T-helper 2 cell treated with Interferon-gamma antibody and Interleukin-4, amounts not matched to agents 5 μg/mL and 100 μg/mL, for 36 hours (primary cell): Measurements from ENCODE around the gene SGIP1.

Experiments used
- DNase-seq: peaks from one replicate; pipeline ENCODE4 v3.0.0; 2021; ENCODE audit warnings: low spot score
- H3K27ac Mint-ChIP-seq: one replicate; pipeline ENCODE4 v1.8.0; 2021; ENCODE audit warnings: mild to moderate bottlenecking, mixed read lengths
- H3K27me3 Mint-ChIP-seq: one replicate; pipeline ENCODE4 v1.8.0; 2021; ENCODE audit warnings: low read depth, mixed read lengths
- H3K36me3 Mint-ChIP-seq: one replicate; pipeline ENCODE4 v1.8.0; 2021; ENCODE audit warnings: low read depth, mixed read lengths
- H3K4me1 Mint-ChIP-seq: one replicate; pipeline ENCODE4 v1.8.0; 2021; ENCODE audit warnings: low read depth, mixed read lengths
- H3K4me3 Mint-ChIP-seq: one replicate; pipeline ENCODE4 v1.8.0; 2022; ENCODE audit warnings: mild to moderate bottlenecking, moderate library complexity, mixed read lengths
- H3K9me3 Mint-ChIP-seq: one replicate; pipeline ENCODE4 v1.8.0; 2021; ENCODE audit warnings: mixed read lengths

SGIP1 gene

DNA sequence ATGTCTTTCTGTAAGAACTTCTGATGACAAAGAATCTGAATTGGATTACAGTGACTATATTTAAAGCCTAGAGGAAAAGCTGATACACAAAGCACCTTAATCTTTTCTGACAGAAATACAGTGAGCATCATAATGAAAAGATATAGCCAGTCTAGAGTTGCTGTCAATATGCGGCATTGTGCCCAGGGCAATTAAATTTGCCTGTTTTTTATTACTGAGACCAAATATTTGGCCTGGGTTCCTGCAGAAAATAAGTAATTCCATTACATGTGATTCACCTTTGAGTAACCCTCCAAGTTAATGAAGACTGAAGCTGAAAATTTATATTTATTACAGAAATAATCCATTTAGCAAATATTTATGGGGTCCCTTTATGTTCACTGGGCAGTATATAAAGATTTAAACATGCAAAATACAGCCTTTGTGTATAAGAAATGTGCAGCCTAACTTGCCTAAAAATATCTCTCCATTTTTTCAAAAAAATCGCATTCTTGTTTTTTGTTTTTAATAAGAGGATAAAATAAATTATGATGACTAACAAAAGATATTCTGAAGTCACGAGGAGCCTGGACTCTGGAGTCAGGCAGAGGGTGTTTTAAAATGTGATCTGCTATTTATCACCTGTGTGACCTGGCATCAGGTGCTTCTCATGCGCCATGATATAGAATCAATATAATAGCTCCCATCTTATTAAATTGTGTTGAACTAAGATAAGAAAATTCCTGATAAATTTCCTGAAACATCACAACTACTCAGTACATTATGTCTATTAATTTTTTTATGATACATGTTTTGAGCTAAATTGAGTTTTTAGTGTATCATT is 83.6 kb downstream of the SGIP1 start:
- H3K9me3 Mint-ChIP-seq, result no peaks in the 10 kb centered on the region
- H3K27me3 Mint-ChIP-seq, result peaks cover 2% of the 10 kb centered on the region
- DNase-seq, result no peak
- no peak overlapping the region for H3K4me3 Mint-ChIP-seq
- no peak overlapping the region for H3K27ac Mint-ChIP-seq
- H3K36me3 Mint-ChIP-seq, result no peaks in the 10 kb centered on the region
- H3K4me1 Mint-ChIP-seq, result no peaks in the 10 kb centered on the region

DNA sequence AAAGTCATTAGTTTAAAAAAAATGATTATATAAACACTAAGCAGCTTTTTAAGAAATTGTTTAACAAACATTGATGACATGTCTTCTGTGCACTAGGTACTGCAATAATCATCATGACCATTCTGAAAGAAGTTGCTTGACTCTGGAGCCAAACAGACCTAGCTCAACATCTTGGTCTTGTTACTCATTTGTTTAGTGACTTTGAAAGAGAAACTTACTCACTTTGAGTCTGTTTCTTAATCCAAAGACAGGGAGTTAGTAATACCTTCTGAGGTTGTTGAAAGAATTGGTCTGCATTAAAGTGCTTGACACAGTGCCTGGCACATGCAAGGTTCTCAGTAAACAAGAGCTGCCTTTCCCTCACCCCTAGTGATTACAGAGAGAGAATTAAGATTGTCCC is 84.4 kb downstream of the SGIP1 start:
- no peaks in the 10 kb centered on the region for H3K9me3 Mint-ChIP-seq
- no peak for DNase-seq
- H3K4me3 Mint-ChIP-seq, result no peak overlapping the region
- H3K4me1 Mint-ChIP-seq, result no peaks in the 10 kb centered on the region
- H3K27me3 Mint-ChIP-seq, result peaks cover 2% of the 10 kb centered on the region
- no peak overlapping the region for H3K27ac Mint-ChIP-seq
- no peaks in the 10 kb centered on the region for H3K36me3 Mint-ChIP-seq

DNA sequence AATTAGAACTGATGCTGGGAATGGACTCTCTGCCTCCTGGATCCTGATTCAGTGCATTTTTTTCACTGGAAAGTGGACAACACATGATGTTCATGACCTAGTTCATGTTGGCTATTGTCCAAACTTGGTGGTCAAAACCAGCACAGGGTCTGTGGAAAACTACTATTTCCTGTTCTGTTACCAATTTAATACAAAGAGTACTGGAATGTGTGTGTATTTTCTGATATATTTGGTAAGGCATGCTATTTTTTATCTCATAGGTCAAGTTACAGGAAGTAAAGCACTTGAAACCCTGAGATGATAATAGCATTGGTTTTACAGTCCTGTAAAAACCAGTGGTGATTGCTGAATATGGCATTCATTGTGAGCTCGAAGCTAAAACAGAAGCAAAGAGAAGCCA is 89.9 kb downstream of the SGIP1 start:
- Mint-ChIP-seq H3K27me3 (no peaks in the 10 kb centered on the region), H3K27ac (no peak overlapping the region), H3K4me1 (peaks cover 4% of the 10 kb centered on the region), H3K4me3 (no peak overlapping the region), H3K9me3 (no peaks in the 10 kb centered on the region), H3K36me3 (no peaks in the 10 kb centered on the region)
- DNase-seq, result no peak

DNA sequence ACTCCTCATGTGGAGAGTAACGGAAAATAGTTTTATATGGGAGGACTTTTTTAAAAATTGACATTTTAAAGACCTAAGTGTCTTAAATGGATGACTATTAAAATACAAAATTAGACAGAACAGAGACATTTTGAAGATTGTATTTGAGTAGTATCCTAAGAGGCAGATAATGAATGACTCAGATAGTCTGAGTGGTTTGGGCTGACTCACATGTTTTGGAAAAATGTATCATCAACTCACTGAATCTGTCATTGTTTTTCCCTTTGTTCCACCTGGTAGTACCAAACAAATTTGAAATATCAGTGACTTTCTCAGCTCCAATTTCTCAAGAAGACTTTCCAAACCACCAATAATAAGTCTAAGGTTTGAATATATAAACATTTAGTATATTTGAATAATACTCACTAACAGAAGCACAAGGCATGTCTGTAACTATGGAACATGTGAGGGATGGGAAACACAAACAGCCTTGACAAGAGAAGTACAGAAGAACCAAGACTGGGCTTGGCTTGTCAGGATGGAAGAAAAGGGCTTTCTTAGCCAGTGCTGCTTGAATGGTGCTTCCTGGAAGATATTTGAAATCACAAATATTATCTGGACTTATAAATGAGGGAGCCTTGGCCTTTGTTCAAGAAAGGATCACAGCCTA is 90.6 kb downstream of the SGIP1 start:
- H3K27ac Mint-ChIP-seq, result no peak overlapping the region
- DNase-seq, result no peak
- H3K4me3 Mint-ChIP-seq, result no peak overlapping the region

DNA sequence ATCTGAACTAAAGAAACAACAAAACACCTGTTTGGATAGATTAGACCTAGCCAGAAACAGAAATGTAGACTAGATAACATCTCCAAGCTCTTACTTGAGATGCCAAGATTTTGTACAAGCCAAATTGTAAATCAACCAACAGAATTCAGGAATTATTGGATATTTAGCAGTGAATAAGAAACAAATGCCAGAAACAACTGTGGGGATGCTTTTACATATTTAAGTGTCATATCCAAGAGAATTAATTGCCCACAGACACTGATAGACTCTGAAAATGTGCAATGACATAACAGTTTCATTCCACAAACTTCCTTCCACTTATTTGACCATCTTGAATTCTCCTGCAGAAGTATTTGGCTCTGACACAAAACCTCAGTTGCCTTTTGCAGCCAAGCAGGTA is 92.3 kb downstream of the SGIP1 start:
- Mint-ChIP-seq H3K27me3 (no peaks in the 10 kb centered on the region), H3K36me3 (no peaks in the 10 kb centered on the region), H3K27ac (no peak overlapping the region), H3K9me3 (no peaks in the 10 kb centered on the region), H3K4me1 (peaks cover 4% of the 10 kb centered on the region), H3K4me3 (no peak overlapping the region)
- no peak for DNase-seq

More for the DNA sequence above, 90.6 kb downstream of the SGIP1 start:
- Mint-ChIP-seq H3K27me3 (no peaks in the 10 kb centered on the region), H3K9me3 (no peaks in the 10 kb centered on the region), H3K4me1 (peaks cover 4% of the 10 kb centered on the region), H3K36me3 (no peaks in the 10 kb centered on the region)

DNA sequence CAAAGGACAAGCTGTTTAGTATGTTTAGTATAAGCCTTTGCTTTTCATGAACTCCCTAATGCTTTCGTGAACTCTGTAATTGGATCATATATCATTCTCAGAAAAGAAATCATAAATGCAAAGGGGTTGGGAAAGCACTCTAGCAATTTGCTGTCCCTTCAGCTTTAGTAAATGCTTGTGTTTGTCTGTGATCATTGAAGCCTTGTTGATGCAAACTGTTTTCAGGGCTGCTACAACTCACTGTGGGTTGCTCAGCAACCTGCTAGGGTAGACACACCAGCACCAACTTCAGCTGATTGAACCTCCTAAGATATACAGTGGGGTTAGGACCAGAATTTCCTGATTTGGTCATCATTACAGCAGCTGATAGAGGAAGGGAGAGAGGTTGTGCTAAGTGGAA is 95.0 kb downstream of the SGIP1 start:
- H3K27ac Mint-ChIP-seq, result no peak overlapping the region
- peaks cover 2% of the 10 kb centered on the region for H3K27me3 Mint-ChIP-seq
- DNase-seq, result no peak
- H3K4me3 Mint-ChIP-seq, result no peak overlapping the region
- peaks cover 3% of the 10 kb centered on the region for H3K4me1 Mint-ChIP-seq
- no peaks in the 10 kb centered on the region for H3K36me3 Mint-ChIP-seq
- H3K9me3 Mint-ChIP-seq, result no peaks in the 10 kb centered on the region

DNA sequence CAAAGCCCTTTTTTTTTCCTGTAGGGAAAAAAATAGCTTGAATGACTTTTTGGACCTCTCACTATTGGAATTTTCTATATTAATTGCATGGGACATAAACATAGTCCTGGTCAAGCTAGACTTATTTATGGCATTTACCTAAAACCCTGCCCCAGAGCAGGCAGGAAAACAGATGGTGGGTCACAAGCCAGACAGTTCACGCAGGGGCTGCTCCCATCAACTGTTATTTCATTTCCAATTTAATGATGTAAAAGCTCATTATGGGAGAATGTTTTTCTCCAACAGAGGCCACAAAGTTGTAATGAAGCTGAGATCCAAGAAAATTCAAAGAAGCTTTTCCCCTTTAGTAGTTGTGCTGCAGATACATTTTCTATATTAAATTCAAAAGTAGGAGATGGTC is 99.2 kb downstream of the SGIP1 start:
- no peaks in the 10 kb centered on the region for H3K4me1 Mint-ChIP-seq
- no peak overlapping the region for H3K27ac Mint-ChIP-seq
- no peak overlapping the region for H3K4me3 Mint-ChIP-seq
- peaks cover 2% of the 10 kb centered on the region for H3K27me3 Mint-ChIP-seq
- DNase-seq, result no peak
- no peaks in the 10 kb centered on the region for H3K9me3 Mint-ChIP-seq
- H3K36me3 Mint-ChIP-seq, result no peaks in the 10 kb centered on the region

DNA sequence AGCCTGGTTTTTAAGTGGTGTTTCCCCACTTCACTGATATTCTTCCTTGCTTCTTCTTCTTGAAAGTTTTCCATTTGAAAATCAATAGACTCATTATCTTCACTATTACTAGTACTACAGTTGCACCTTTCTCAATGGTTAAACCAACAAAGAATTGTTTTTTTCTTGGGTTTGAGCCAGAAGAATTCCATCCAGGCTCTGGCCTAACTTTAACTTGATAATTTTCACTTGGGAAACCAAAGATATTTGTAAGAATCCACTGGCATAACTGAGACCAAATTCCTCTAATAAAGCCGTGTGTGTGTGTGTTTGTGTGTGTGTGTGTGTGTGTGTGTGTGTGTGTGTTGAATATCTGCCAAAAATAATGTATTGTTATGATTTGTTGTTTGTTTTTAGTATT is 103.2 kb downstream of the SGIP1 start:
- H3K4me3 Mint-ChIP-seq, result no peak overlapping the region
- H3K36me3 Mint-ChIP-seq, result no peaks in the 10 kb centered on the region
- H3K9me3 Mint-ChIP-seq, result no peaks in the 10 kb centered on the region
- H3K4me1 Mint-ChIP-seq, result no peaks in the 10 kb centered on the region
- H3K27ac Mint-ChIP-seq, result no peak overlapping the region
- DNase-seq, result no peak
- H3K27me3 Mint-ChIP-seq, result peaks cover 5% of the 10 kb centered on the region

DNA sequence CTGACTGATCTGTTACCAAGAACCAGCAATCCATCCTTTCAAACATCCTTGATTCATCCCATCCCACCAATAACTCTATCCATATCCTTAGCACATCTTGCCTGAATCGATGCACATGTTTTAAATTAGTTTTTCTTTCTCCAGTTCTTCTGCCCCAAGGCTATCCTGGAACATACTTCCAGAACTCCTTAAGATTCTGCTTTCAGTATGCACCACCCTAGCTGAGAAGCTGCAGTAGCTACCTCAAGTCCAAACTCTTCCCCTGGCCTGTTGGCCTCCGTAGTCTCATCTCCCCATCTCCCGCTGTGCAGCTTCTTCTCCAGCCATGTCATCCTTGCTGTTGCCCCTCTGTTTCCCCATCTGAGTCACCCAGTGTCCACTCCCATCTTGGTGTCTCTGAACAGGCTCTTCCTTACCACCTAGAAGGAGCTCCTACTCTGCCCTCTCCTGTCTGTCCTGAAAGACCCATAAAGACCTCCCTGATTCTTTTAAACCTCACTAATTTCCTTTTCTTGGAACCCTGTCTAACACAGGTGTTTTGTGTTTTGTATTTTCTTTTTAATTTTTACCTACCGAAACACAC is 108.0 kb downstream of the SGIP1 start:
- no peaks in the 10 kb centered on the region for H3K4me1 Mint-ChIP-seq
- H3K27ac Mint-ChIP-seq, result no peak overlapping the region
- no peak overlapping the region for H3K4me3 Mint-ChIP-seq
- H3K36me3 Mint-ChIP-seq, result no peaks in the 10 kb centered on the region
- no peaks in the 10 kb centered on the region for H3K9me3 Mint-ChIP-seq
- no peak for DNase-seq
- H3K27me3 Mint-ChIP-seq, result peaks cover 2% of the 10 kb centered on the region

DNA sequence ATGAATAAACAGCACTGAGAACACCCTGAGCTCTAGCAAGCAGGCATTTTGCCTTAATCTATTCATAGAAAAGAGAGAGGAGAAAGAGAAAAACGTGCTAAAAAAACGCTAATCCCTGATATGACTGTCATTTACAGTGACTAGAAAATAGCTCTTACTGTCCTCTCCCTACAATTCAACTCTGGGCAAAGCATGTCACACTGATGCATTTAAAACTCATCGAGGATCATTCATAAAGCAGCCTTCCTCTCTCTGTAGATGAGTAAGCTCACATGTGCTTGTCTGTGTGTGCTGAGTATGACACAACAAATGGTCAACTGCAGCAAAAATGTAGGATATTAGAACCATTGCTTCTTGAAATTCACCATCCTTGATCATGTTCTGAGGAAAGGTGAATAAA is 109.0 kb downstream of the SGIP1 start:
- Mint-ChIP-seq H3K4me1 (no peaks in the 10 kb centered on the region), H3K4me3 (no peak overlapping the region), H3K9me3 (no peaks in the 10 kb centered on the region), H3K27ac (no peak overlapping the region), H3K36me3 (no peaks in the 10 kb centered on the region), H3K27me3 (peaks cover 2% of the 10 kb centered on the region)
- DNase-seq, result no peak

DNA sequence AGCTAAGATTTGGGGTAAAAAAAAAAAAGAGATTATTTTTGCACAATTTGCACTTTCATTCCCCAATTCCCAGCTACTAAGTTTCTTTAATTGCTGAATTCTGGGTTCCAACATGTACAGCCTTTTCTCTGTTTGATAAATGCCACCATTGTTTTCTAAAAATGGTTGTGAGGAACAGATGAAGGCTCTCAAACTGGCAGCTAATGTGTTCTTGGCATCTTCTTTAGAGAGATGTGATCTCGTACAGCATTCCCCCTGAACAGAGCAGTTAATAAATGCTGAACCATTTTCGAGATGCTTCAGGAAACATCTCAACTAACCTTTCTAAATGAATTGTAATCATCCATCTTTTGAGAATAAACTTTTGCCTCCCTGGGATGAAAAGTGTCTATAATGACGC is 110.4 kb downstream of the SGIP1 start:
- Mint-ChIP-seq H3K9me3 (no peaks in the 10 kb centered on the region), H3K36me3 (no peaks in the 10 kb centered on the region), H3K27me3 (peaks cover 9% of the 10 kb centered on the region), H3K4me1 (no peaks in the 10 kb centered on the region), H3K4me3 (no peak overlapping the region), H3K27ac (no peak overlapping the region)
- DNase-seq, result no peak

DNA sequence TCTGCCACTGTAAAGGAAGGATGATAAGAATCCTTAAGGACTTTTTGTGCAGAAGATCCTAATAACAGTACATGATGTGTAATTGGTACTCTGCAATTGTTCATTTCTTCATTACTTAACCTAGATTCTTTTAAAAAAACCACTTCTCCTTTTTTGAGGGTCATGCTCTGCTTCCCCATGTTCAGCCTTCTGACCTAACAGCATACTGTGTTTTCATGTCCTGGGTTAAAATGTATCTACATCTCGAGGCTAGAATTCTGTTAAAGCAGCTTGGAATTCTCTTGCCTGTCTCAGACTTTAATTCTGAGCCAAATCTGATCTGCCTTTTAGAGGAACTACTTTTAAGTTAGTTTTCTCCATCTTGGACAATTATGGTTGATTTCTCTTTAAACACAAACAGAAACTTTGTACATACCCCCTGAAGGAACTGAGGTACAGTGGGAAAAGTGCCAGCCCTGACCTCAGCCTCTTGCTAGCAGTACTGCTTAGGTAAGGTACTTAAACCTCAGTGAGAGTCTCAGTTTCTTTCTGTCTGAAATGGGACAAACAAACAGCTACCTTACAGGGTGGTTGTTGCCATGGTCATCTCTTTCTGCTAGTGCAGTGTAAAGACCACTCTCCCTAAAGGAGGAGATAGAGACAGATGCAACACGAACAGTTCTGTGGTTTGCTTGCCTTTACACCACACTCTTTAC is 115.1 kb downstream of the SGIP1 start:
- no peaks in the 10 kb centered on the region for H3K4me1 Mint-ChIP-seq
- H3K9me3 Mint-ChIP-seq, result no peaks in the 10 kb centered on the region
- peaks cover 16% of the 10 kb centered on the region for H3K27me3 Mint-ChIP-seq
- H3K4me3 Mint-ChIP-seq, result no peak overlapping the region
- no peak for DNase-seq
- H3K36me3 Mint-ChIP-seq, result no peaks in the 10 kb centered on the region
- H3K27ac Mint-ChIP-seq, result no peak overlapping the region

DNA sequence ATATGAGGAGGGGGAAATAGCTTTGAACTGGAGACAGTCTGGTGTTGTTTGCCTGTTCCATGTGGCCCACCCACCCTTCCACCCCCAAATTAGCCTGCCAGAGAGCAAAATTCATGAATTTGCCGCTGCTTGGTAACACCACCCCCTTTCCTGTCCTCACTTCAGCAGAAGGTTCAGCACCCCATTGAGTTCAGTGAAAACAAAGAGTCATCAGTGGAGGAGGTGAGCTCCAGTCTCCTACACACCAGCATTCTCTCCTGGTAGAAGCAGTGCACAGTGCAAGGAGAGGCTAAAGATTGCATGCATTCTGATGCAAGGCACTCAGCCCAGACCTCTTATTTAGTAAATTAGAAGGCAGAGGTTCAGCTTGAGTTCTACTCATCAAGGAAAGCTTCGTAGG is 118.6 kb downstream of the SGIP1 start:
- DNase-seq, result no peak
- no peaks in the 10 kb centered on the region for H3K9me3 Mint-ChIP-seq
- H3K36me3 Mint-ChIP-seq, result no peaks in the 10 kb centered on the region
- H3K27ac Mint-ChIP-seq, result no peak overlapping the region
- H3K4me1 Mint-ChIP-seq, result no peaks in the 10 kb centered on the region
- H3K27me3 Mint-ChIP-seq, result peaks cover 16% of the 10 kb centered on the region
- H3K4me3 Mint-ChIP-seq, result no peak overlapping the region

DNA sequence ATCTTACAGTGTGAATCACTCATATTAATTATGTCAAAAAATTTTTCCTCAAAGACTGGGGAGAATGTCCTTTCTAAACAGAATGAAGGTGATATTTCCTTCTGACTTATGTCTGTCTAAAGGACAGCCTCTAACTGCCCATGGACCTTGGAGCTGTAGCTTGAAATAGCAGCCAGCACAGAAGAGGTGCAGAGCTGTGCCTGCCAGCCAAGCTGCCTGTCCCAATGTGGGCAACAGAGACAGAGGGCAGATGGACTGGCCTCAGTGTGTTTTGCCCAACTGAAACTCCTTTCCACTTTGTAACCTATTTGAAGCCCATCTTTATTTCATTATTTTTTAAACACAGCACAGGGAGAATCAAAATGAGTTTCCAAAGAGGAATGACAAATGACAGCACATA is 120.7 kb downstream of the SGIP1 start:
- Mint-ChIP-seq H3K36me3 (no peaks in the 10 kb centered on the region), H3K9me3 (no peaks in the 10 kb centered on the region), H3K27me3 (peaks cover 9% of the 10 kb centered on the region), H3K27ac (no peak overlapping the region), H3K4me1 (no peaks in the 10 kb centered on the region), H3K4me3 (no peak overlapping the region)
- DNase-seq, result no peak
